Measurements from ENCODE around the gene SSH3.

- TF ChIP-seq POLR2A (IDR thresholded peaks at IDR 0.05): no peak
- no peak for TF ChIP-seq CTCF (IDR thresholded peaks at IDR 0.05)
Measured at GRCh38 chr11:67304511-67305113, 1.3 kb downstream of the SSH3 start.
